Activated CD8-positive, alpha-beta memory T cell treated with anti-CD3 and anti-CD28 coated beads for 48 hours (primary cell): Measurements from ENCODE around the gene ZFYVE19.

Source experiments
- DNase-seq, 3 experiments: peaks; one replicate each; pipeline ENCODE4 v3.0.0-alpha.2; 2020; ENCODE audit warnings: low read depth in 2 of 3, low spot score in 2 of 3

Gene ZFYVE19

GRCh38 chr15:40812721-40813425, 6.0 kb downstream of the ZFYVE19 start:
- no peak for DNase-seq

GRCh38 chr15:40815042-40815698, 8.3 kb downstream of the ZFYVE19 start:
- DNase-seq, result no peak

- no peak for DNase-seq
Measured at GRCh38 chr15:40819048-40819447, 12.2 kb downstream of the ZFYVE19 start.

GRCh38 chr15:40821195-40821594, 14.3 kb downstream of the ZFYVE19 start:
- no peak for DNase-seq

GRCh38 chr15:40823572-40824343, 16.9 kb downstream of the ZFYVE19 start:
- no peak for DNase-seq

- no peak for DNase-seq
Measured at GRCh38 chr15:40825661-40826422, 19.0 kb downstream of the ZFYVE19 start.

- DNase-seq, result no peak
Measured at GRCh38 chr15:40826423-40827075, 19.7 kb downstream of the ZFYVE19 start.

GRCh38 chr15:40828447-40829036, 21.7 kb downstream of the ZFYVE19 start, which contains the start of gene PPP1R14D:
Gene PPP1R14D (minus strand): TSS chr15:40828708. CDS start chr15:40828641, 67 bp downstream.
- no peak for DNase-seq

GRCh38 chr15:40829115-40829514, 22.2 kb downstream of the ZFYVE19 start:
- no peak for DNase-seq

GRCh38 chr15:40830884-40831283, 24.0 kb downstream of the ZFYVE19 start:
- DNase-seq, result no peak

GRCh38 chr15:40831861-40832260, 25.0 kb downstream of the ZFYVE19 start:
- no peak for DNase-seq

GRCh38 chr15:40832903-40833302, 26.0 kb downstream of the ZFYVE19 start:
- no peak for DNase-seq

- DNase-seq, result no peak
Measured at GRCh38 chr15:40836020-40836419, 29.1 kb downstream of the ZFYVE19 start.

GRCh38 chr15:40838756-40839155, 31.9 kb downstream of the ZFYVE19 start:
- DNase-seq, result no peak

GRCh38 chr15:40841741-40842140, 34.9 kb downstream of the ZFYVE19 start:
- no peak for DNase-seq

GRCh38 chr15:40843261-40843884, 36.5 kb downstream of the ZFYVE19 start:
- DNase-seq, result no peak

GRCh38 chr15:40843885-40844695, 37.2 kb downstream of the ZFYVE19 start, which contains the start of gene SPINT1:
Gene SPINT1 (plus strand): TSS chr15:40844048. CDS start chr15:40844555, 507 bp downstream.
- DNase-seq, result peak; percentile 23 to 56 (median 38)

GRCh38 chr15:40844696-40845030, 37.8 kb downstream of the ZFYVE19 start:
- DNase-seq, result peak; percentile 6 to 43 (median 16)

- no peak for DNase-seq
Measured at GRCh38 chr15:40845036-40845435, 38.1 kb downstream of the ZFYVE19 start.
